CD4-positive, CD25-positive, alpha-beta regulatory T cell (primary cell): ENCODE data around the gene TMC2. TPM values are rescaled to one million over a fixed set of nuclear protein-coding genes. Genes with fewer than 3 reads are reported as not detected.

Experiments used
- ATAC-seq, 2 donors: fragments of 150-1000 bp; cut with Tn5 transposase; one replicate each; pipeline ENCODE4 v1.10.0; 2021; ENCODE audit warnings: low read depth in 2 of 2, moderate number of reproducible peaks in 2 of 2, moderate library complexity in 1 of 2
- DNase-seq, 3 donors: peaks; one replicate each; pipeline versions ENCODE4 v3.0.0 to v3.0.0-alpha.2; 2012 to 2022; ENCODE audit warnings: mixed read lengths in 1 of 3
- H3K27ac ChIP-seq: one replicate; pipeline ENCODE4 v1.7.0; 2013; ENCODE audit warnings: mild to moderate bottlenecking, low read length; ENCODE audit not compliant: insufficient read depth, poor library complexity, severe bottlenecking
- H3K27me3 ChIP-seq: one replicate; pipeline ENCODE4 v1.7.0; 2013; ENCODE audit warnings: low read length; ENCODE audit not compliant: control insufficient read depth, insufficient read depth
- H3K36me3 ChIP-seq: one replicate; pipeline ENCODE4 v1.7.0; 2013; ENCODE audit warnings: mild to moderate bottlenecking, low read length, moderate library complexity; ENCODE audit not compliant: control insufficient read depth, insufficient read depth
- H3K4me1 ChIP-seq: 2 replicates; pipeline ENCODE4 v1.7.0; 2013; ENCODE audit warnings: mild to moderate bottlenecking, low read length; ENCODE audit not compliant: insufficient read depth, control insufficient read depth, poor library complexity, severe bottlenecking
- H3K4me3 ChIP-seq: one replicate; pipeline ENCODE4 v1.7.0; 2013; ENCODE audit warnings: low read depth, mild to moderate bottlenecking, low read length, moderate library complexity
- H3K9me3 ChIP-seq, 2 experiments: 1 replicate in 1 of 2; 2 replicates in 1 of 2; pipeline ENCODE4 v1.7.0; 2013; ENCODE audit warnings: low read length in 2 of 2, mild to moderate bottlenecking in 1 of 2, moderate library complexity in 1 of 2; ENCODE audit not compliant: control insufficient read depth in 2 of 2
- H3K27ac Mint-ChIP-seq, 3 donors: one replicate each; pipeline ENCODE4 v1.8.0; 2020 to 2022; ENCODE audit warnings: mild to moderate bottlenecking in 3 of 3, mixed read lengths in 3 of 3, moderate library complexity in 2 of 3
- H3K27me3 Mint-ChIP-seq: one replicate; pipeline ENCODE4 v1.8.0; 2022; ENCODE audit warnings: mild to moderate bottlenecking, mixed read lengths
- H3K36me3 Mint-ChIP-seq: one replicate; pipeline ENCODE4 v1.8.0; 2020; ENCODE audit warnings: mixed read lengths
- H3K4me1 Mint-ChIP-seq, 4 donors: one replicate each; pipeline ENCODE4 v1.8.0; 2020 to 2022; ENCODE audit warnings: mixed read lengths in 4 of 4, mild to moderate bottlenecking in 1 of 4
- H3K4me3 Mint-ChIP-seq, 4 donors: one replicate each; pipeline ENCODE4 v1.8.0; 2020 to 2022; ENCODE audit warnings: mild to moderate bottlenecking in 4 of 4, mixed read lengths in 4 of 4, moderate library complexity in 3 of 4
- H3K9me3 Mint-ChIP-seq, 7 donors: one replicate each; pipeline ENCODE4 v1.8.0; 2020 to 2022; ENCODE audit warnings: mixed read lengths in 7 of 7, mild to moderate bottlenecking in 3 of 7, moderate library complexity in 2 of 7
- polyA plus RNA-seq, 4 donors: library from polyadenylated mRNA; unstranded; fragments of 300-500 nt; fragmentation: Illumina TruSeq; gene quantifications; one replicate each; pipeline ENCODE4 v1.2.3, GENCODE V29; 2021
- total RNA-seq: library from RNA; stranded (reverse); gene quantifications from one replicate; pipeline ENCODE4 v1.2.3, GENCODE V29; 2022

Gene TMC2
- total and polyA plus RNA-seq, 5 donors from 2014 or later: not detected

- no peaks in the 10 kb centered on the region for H3K9me3 ChIP-seq
- H3K4me3 Mint-ChIP-seq: no peak overlapping the region
- no peaks in the 10 kb centered on the region for H3K4me1 ChIP-seq
- no peak overlapping the region for H3K4me3 ChIP-seq
- ATAC-seq: no peak
- peaks cover 17% of the 10 kb centered on the region for H3K36me3 Mint-ChIP-seq
- no peaks in the 10 kb centered on the region for H3K9me3 Mint-ChIP-seq
- H3K4me1 Mint-ChIP-seq: peaks cover 0 to 10% (median 6%) of the 10 kb centered on the region in 4 donors
- H3K27ac ChIP-seq: no peak overlapping the region
- no peaks in the 10 kb centered on the region for H3K36me3 ChIP-seq
- DNase-seq: no peak
- no peaks in the 10 kb centered on the region for H3K27me3 ChIP-seq
- peaks cover 4% of the 10 kb centered on the region for H3K27me3 Mint-ChIP-seq
- H3K27ac Mint-ChIP-seq: no peak overlapping the region
Measured at GRCh38 chr20:2643708-2644107, 107.3 kb downstream of the TMC2 start.

DNA sequence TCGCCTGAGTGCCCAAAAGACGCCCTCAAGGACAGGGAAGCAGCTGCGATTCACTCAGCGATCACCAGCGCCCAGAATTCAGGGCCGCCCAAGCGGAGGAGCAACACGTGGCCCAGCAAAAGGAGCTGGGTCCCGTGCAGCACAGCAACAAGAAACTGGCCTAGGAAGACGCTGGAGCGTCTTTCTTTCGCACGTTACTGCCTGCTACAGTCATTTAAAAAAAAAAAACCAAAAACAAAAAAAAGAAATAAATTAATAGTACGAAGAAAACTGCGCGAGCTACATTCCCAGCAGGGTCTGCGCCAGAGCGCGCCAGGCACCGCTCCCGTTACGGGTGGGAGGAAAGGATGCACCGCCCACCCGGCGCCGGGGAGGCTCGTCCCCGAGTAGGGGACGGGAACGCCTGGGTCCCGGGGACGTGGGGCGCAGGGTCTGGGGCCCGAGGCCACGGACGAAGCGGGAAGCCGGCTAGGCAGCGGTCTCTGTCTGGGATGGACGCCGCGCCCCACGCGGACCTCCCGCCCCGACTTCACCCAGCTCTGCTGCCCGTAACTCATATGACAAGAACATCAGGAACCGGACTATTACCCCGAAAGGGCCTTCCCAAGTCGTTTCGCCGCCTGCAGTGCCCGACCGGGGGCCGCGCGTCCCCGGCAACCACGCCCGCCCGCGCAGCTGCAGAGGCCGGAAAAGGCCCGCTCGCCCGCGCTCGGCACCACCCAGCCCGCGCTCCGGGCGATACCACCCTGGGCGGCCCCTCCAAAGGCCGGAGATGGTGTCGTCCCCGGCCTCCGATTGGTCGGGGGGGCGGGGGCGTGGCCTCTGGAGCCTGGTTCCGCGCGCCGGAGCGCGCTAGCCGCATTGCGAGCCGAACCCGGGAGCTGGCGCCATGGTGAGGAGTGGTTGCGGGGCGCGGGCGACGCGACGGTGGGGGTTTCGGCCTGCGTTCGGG is 115.7 kb downstream of the TMC2 start, which contains the start of gene NOP56:
Gene NOP56, plus strand, starts transcription at position 861 of the 952 bp plus-strand sequence. Its CDS starts 29 bp downstream, at position 890.
- Mint-ChIP-seq H3K4me3 (peak within 1 kb of the TSS; percentile 91 to 97 (median 92)), H3K27ac (peak within 1 kb of the TSS; percentile 81 to 92 (median 85)), H3K27me3 (peaks cover 4% of the 10 kb centered on the region), H3K9me3 (no peaks in the 10 kb centered on the region), H3K4me1 (peaks cover 9 to 46% (median 19%) of the 10 kb centered on the region in 4 donors), H3K36me3 (peaks cover 21% of the 10 kb centered on the region)
- ATAC-seq: peak; percentile 93 to 94
- peak within 1 kb of the TSS; percentile 89 for H3K4me3 ChIP-seq
- H3K27me3 ChIP-seq: no peaks in the 10 kb centered on the region
- peak; percentile 90 to 97 (median 94) for DNase-seq
- peaks cover 34% of the 10 kb centered on the region for H3K4me1 ChIP-seq
- peak within 1 kb of the TSS; percentile 87 for H3K27ac ChIP-seq
- no peaks in the 10 kb centered on the region for H3K9me3 ChIP-seq
- peaks cover 31% of the 10 kb centered on the region for H3K36me3 ChIP-seq

- H3K9me3 ChIP-seq: no peaks in the 10 kb centered on the region
- H3K4me1 ChIP-seq: peaks cover 34% of the 10 kb centered on the region
- H3K27me3 ChIP-seq: no peaks in the 10 kb centered on the region
- Mint-ChIP-seq H3K4me1 (peaks cover 9 to 44% (median 18%) of the 10 kb centered on the region in 4 donors), H3K27ac (peak overlapping the region; percentile 69 to 85 (median 72)), H3K27me3 (peaks cover 2% of the 10 kb centered on the region), H3K9me3 (no peaks in the 10 kb centered on the region), H3K36me3 (peaks cover 30% of the 10 kb centered on the region), H3K4me3 (peak overlapping the region; percentile 91 to 93 (median 92))
- H3K36me3 ChIP-seq: peaks cover 39% of the 10 kb centered on the region
- ATAC-seq (peak; percentile 48 to 53), DNase-seq (no peak)
- peak overlapping the region; percentile 87 for H3K27ac ChIP-seq
- H3K4me3 ChIP-seq: peak overlapping the region; percentile 89
Measured at GRCh38 chr20:2652724-2653555, 116.6 kb downstream of the TMC2 start.

DNA sequence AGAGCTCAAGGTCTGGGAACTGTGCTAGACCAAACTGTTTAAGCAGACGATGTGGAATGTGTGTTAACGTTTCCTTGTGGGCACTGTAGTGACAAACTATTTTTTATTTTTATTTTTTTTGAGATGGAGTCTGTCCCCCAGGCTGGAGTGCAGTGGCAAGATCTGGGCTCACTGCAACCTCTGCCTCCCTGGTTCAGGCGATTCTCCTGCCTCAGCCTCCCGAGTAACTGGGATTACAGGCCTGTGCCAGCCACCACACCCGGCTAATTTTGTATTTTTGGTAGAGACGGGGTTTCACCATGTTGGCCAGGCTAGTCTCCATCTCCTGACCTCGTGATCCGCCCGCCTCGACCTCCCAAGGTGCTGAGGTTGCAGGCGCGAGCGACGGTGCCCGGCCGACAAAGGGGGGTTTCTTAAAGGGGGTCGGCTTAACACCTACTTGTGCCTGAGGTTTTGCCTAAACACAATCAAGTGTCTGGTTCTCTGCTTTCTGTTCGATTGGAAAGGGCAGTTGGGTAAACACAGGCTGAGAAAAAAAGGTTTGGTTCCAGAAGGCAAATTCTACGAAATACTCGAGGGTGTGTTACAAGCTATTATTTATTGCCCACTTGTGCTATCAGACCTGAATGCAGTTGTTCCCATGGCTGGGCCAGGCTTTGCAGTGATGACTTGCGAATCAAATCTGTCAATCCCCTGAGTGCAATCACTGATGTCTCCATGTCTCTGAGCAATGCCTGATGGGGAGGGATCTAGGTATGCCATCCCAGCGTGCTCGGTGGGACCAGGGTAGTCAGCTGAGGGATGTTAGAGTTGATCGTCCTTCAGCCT is 117.4 kb downstream of the TMC2 start:
- Histone ChIP-seq H3K4me1 (peaks cover 34% of the 10 kb centered on the region), H3K36me3 (peaks cover 47% of the 10 kb centered on the region), H3K4me3 (peak overlapping the region; percentile 89), H3K9me3 (no peaks in the 10 kb centered on the region), H3K27ac (peak overlapping the region; percentile 87), H3K27me3 (no peaks in the 10 kb centered on the region)
- DNase-seq (no peak), ATAC-seq (no peak)
- H3K4me1 Mint-ChIP-seq: peaks cover 9 to 43% (median 17%) of the 10 kb centered on the region in 4 donors
- H3K27ac Mint-ChIP-seq: peak overlapping the region in 2 of 3 donors; percentile 72 to 85
- peaks cover 35% of the 10 kb centered on the region for H3K36me3 Mint-ChIP-seq
- peak overlapping the region; percentile 91 to 93 (median 92) for H3K4me3 Mint-ChIP-seq
- H3K9me3 Mint-ChIP-seq: no peaks in the 10 kb centered on the region
- H3K27me3 Mint-ChIP-seq: no peaks in the 10 kb centered on the region

DNA sequence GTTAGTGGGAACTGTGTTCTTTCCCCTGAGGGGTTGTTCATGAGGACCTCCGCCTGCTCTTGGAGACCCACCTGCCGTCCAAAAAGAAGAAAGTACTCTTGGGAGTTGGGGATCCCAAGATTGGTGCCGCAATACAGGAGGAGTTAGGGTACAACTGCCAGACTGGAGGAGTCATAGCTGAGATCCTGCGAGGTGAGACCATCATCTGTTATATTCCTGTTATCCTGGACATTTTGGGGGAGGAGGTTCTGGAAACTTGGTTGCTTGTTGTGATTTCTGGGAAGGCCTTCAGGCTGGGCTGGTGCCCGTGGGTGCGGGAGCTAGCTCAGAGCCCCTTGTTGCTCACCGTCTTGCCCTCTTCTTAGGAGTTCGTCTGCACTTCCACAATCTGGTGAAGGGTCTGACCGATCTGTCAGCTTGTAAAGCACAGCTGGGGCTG is 118.0 kb downstream of the TMC2 start:
- H3K4me1 ChIP-seq: peaks cover 34% of the 10 kb centered on the region
- Mint-ChIP-seq H3K27ac (peak overlapping the region in 2 of 3 donors; percentile 46 to 72), H3K27me3 (no peaks in the 10 kb centered on the region), H3K4me3 (peak overlapping the region; percentile 91 to 93 (median 92)), H3K4me1 (peaks cover 9 to 43% (median 18%) of the 10 kb centered on the region in 4 donors), H3K9me3 (no peaks in the 10 kb centered on the region), H3K36me3 (peaks cover 40% of the 10 kb centered on the region)
- H3K27me3 ChIP-seq: no peaks in the 10 kb centered on the region
- peak overlapping the region; percentile 89 for H3K4me3 ChIP-seq
- no peak overlapping the region for H3K27ac ChIP-seq
- no peaks in the 10 kb centered on the region for H3K9me3 ChIP-seq
- peaks cover 54% of the 10 kb centered on the region for H3K36me3 ChIP-seq
- no peak for DNase-seq
- no peak for ATAC-seq

GRCh38 chr20:2654831-2655230 is 118.5 kb downstream of the TMC2 start:
- Histone ChIP-seq H3K4me1 (peaks cover 34% of the 10 kb centered on the region), H3K9me3 (no peaks in the 10 kb centered on the region), H3K36me3 (peaks cover 58% of the 10 kb centered on the region), H3K27ac (no peak overlapping the region), H3K4me3 (no peak overlapping the region), H3K27me3 (no peaks in the 10 kb centered on the region)
- ATAC-seq (no peak), DNase-seq (no peak)
- Mint-ChIP-seq H3K9me3 (no peaks in the 10 kb centered on the region), H3K27me3 (no peaks in the 10 kb centered on the region), H3K36me3 (peaks cover 44% of the 10 kb centered on the region), H3K4me3 (peak overlapping the region; percentile 91 to 93 (median 92)), H3K27ac (peak overlapping the region in 1 of 3 donors; percentile 46), H3K4me1 (peaks cover 9 to 40% (median 18%) of the 10 kb centered on the region in 4 donors)
